Posterior vena cava (tissue), 2 donors: Measurements from ENCODE around the gene UTS2R. TPM values are rescaled to one million over a fixed set of nuclear protein-coding genes. Genes with fewer than 3 reads are reported as not detected.
"Not testable (repeated sequence)": the region's sequence is repeated elsewhere in the genome, so short reads cannot be mapped to it uniquely, and the experiment has no call there.

Experiments used
- DNase-seq: peaks from one replicate; pipeline ENCODE4 v3.0.0-alpha.2; 2020; ENCODE audit warnings: low spot score
- intact Hi-C, 2 donors: fragments of 100-400 bp; cut with DNase I; formaldehyde crosslinking; loops; one replicate each; pipeline versions ENCODE4 v1.14.1 to v1.14.2; 2022 to 2023
- total RNA-seq, 2 donors: library from RNA; stranded (reverse); fragmentation: NEBNext Ultra II Directional; extraction: Animal tissue kit (Norgen Biotek cat#: 25700); gene quantifications; one replicate each; pipeline ENCODE4 v1.2.1, GENCODE V29; 2021
- donor health status: DM: yes; HTN: yes; CAD: no.
- donor health status: DM: yes; HTN: yes; CAD: no.

The UTS2R gene
- total RNA-seq, 2 donors from 2014 or later: not detected

DNA sequence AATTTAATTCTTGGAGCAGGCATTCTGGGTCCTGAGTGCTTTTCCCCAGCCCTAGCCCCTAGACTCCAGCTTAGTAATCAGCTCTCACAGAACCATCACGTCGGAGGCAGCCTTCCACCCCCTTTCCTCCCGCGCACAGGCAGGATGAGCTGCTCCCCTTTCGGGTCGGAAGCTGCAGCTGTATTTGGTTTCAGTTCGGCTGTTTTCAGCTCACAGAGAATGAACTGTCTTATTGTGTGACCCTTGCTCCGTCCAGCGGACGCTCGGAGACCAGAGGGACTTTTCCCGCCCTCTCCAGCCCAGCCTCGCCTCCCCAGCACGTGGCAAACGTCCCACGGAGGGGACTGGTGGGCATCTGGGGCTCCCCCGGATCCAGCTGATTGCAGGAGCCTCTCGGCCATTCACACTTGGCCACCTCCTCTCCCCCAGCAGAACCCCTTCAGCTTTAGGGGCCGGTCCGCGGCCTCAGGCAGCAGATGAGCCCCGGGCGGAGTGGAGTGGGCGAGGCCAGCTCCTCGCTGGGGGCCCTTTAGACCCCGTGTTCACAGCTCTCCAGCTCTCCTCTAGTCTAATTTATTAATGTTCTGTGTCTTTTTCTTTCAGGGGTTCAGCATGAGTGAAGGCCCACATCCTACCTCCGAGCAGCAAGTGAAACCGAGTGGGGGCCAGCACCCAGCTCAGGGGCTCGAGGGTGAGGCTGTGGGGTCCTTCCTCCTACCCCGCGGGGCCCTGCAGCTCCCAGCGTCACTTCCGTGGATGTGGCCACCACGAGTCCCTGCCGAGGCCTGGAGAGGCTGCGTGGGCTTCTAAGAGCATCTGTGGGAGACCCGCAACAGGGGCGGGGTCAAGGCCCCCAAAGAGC, 863 bp upstream of the UTS2R start:
- peak; percentile 72 for DNase-seq
- intact Hi-C loops: no loop called here

DNA sequence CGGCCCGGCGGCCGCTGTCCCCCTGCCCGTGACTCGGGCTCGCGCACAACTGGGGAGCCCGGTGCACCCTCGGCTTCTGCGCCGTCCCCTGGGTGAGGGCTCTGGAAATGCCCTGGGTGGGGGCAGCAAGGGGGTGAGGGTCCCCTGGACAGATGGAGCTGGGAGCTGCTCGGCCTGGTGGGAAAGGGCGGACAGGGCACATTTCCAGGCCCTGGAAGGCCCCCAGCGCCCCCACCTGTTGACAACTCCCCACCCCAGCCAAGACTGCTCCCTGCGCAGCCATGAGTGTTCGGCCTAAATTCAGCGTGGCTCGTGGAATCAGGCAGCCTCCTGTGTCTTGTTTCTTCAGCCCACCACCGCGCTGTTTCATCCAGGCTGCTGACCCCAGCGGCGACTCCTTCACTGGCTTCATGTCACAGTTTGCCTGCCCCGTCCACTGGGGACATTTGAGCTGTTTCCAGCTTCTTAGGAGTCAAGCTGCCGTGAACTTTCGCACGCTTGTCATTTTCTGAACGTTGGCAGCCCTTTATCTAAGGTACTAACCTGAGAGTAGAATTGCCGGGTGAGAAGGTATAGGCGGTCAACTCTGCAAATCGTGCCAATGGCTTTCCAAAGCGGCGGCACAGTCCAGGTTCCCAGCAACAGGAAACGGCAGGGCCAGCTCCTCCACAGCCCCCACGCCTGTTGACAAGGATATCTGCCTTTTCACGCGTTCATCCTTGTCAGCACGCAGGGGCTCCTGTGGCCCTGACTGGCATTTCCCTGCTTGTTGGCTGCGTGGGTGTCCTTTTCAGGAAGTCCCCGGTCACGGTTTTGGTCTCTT, 895 bp downstream of the UTS2R start:
- intact Hi-C loops: no loop called here
- DNase-seq: peak; percentile 71

DNA sequence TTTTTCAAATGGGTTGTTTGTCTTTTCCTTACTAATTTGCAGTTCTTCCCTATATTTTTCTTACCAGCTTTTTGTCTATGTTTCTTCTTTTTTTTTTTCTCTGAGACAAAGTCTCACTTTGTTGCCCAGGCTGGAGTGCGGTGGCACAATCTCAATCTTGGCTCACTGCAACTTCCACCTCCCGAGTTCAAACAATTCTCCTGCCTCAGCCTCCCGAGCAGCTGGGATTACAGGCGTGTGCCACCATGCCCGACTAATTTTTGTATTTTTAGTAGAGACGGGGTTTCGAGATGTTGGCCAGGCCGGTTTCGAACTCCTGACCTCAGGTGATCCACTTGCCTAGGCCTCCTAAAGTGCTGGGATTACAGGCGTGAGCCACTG, 1.5 kb downstream of the UTS2R start:
- DNase-seq, intact Hi-C loops: not testable (repeated sequence)

DNA sequence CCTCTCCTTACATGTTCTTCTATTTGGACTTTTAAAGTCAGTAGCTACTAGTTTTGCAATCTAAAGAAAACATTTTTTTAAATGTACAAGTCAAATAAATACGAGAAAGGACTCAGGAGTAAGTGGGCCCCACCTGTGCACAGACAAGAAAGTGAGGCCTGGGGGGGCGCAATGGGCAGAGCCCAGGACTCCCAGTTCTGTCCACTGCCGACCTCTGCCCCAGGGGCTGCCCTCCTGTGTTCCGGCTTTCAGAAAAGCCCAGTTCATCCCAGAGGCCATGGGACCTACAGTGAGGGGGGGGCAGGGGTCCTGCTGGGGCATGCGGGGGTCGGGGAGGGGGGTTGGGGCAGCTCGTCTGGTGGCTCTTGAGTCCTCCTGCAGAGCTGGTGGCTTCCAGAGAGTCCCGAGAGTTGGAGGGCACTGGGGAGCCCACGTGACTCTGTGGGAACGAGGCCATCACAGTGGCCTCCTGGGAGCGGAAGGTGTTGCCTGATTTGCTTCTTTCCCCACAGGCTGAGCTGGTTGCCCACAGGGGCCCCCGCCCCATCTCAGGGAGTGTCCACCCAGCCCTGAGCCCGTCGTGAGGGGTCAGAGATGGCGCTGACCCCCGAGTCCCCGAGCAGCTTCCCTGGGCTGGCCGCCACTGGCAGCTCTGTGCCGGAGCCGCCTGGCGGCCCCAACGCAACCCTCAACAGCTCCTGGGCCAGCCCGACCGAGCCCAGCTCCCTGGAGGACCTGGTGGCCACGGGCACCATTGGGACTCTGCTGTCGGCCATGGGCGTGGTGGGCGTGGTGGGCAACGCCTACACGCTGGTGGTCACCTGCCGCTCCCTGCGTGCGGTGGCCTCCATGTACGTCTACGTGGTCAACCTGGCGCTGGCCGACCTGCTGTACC, 2.4 kb downstream of the UTS2R start:
- no peak for DNase-seq
- intact Hi-C loops: no loop called here

DNA sequence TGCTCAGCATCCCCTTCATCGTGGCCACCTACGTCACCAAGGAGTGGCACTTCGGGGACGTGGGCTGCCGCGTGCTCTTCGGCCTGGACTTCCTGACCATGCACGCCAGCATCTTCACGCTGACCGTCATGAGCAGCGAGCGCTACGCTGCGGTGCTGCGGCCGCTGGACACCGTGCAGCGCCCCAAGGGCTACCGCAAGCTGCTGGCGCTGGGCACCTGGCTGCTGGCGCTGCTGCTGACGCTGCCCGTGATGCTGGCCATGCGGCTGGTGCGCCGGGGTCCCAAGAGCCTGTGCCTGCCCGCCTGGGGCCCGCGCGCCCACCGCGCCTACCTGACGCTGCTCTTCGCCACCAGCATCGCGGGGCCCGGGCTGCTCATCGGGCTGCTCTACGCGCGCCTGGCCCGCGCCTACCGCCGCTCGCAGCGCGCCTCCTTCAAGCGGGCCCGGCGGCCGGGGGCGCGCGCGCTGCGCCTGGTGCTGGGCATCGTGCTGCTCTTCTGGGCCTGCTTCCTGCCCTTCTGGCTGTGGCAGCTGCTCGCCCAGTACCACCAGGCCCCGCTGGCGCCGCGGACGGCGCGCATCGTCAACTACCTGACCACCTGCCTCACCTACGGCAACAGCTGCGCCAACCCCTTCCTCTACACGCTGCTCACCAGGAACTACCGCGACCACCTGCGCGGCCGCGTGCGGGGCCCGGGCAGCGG, 3.2 kb downstream of the UTS2R start:
- intact Hi-C loops: no loop called here
- no peak for DNase-seq

DNA sequence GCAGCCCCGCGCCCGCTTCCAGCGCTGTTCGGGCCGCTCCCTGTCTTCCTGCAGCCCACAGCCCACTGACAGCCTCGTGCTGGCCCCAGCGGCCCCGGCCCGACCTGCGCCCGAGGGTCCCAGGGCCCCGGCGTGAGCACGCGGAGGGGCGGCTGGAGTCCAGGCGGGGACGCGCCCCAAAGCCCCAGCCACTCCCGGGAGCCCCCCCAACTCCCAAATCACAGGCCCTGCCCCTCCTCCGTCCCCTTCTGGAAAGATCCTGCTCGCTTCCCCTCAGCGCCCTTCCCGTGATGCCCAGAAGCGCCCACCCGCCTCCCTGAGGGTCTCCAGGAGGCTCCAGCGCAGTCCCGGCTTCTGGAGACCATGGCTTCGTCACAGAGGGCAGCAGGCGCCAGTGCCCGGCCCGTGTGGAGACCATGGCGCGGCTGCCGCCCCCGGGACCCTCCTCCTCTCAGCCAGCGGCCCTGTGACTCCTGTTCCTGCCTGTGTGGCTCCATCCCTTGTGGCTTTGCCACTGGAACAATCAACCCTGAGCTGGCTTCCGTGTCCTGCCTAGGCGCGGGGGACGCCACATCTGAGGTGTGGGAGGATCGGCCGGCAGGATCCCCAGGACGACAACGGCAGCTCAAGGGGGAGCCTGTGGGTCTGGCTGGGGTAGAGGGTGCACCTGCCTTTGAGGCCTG, 3.9 kb downstream of the UTS2R start:
- peak; percentile 72 for DNase-seq
- intact Hi-C loops: no loop called here

DNA sequence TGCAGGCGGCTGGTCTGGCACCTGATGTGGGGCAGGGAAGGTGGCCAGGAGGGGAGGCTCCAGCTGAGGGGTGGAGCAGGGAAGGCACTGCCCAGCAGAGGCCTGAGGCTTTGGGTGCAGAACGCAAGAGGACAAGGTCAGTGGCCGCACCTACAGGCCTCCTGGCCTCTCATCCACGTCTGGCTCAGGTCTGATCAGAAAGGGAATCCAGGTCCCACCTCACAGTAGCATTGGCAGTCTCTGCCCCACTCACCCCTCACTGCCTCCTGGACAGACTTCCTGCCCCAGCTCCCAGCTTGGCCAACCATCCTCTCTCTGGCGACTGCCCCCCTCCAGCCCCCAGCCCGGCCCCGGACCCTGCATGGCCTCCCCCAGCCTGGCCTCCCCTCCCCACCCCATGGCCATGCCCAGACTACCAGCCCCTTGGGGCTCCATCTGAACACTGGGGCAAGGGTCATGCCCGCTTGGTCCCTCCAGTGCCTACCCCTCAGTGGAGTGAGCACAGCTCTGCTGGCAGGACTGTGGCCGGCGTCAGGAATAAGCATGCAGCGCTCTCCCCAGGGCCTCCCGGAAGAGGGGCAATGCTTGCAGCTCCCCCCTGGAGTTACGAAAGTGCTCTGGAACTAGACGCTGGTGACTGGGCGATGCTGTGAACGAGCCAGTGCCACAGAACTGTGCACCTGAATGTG, 4.6 kb downstream of the UTS2R start:
- intact Hi-C loops: no loop called here
- peak; percentile 51 for DNase-seq

DNA sequence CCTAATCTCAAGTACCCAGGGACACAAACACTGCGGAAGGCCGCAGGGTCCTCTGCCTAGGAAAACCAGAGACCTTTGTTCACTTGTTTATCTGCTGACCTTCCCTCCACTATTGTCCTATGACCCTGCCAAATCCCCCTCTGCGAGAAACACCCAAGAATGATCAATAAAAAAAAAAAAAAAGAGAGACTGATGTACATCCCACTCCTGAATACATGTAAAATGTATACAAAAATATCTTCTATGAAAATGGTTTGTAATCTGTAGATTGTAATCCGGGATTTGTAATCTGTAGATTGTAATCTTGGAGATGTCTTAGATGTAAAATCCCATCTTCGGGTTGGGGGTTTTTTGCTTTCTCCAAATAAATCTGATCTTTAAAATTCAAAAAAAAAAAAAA, 5.7 kb downstream of the UTS2R start:
- DNase-seq, intact Hi-C loops: not testable (repeated sequence)

DNA sequence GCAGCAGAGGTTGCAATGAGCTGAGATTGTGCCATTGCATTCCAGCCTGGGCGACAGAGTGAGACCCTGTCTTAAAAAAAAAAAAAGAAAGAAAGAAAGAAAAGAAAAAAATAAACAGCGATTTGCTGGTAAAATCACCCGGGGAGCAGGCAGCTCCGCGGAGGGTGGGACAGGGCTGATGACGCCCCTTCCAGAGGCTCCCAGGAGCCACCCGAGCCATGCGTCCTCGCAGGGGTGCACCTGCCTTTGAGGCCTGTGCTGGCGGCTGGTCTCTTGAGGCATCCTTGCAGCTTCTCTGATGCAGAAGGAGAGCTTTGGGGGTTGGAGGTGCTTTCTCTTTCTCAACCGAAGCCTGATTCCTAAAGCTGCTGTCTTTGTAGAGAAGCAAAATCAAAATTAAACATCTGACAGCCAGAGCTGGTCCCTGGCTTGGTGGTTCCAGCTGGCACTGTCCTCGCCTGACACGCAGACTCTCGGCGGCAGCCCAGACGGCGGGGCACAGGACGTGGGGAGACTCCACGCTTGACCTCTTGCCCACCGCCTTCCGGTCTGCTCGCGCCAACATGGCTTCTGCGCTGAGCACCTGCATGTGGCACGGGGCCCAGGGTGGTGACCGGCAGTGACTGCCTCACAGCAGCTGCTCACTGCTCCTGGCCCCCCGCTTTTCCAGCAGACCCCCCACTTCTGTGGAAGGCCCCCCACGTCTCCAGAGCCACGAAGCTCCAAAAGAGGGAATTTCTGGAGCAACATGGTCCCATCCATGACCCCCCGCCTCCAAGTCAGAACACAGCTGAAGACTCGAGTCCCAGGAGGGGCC, 6.6 kb downstream of the UTS2R start:
- intact Hi-C loops: no loop called here
- peak; percentile 78 for DNase-seq

DNA sequence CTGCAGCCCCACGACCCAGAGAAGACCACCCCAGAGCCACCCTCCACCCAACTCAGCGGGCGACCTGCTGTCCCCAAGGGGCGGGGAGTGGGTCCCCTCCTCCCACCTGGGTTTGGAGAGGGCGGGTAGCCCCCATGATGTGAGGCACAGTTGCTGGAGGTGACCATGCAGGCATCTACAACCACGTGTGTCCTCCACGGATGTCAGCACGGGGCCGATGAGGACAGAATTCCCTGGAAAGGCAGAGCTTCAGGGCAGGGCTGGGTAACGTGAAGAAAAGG, 7.1 kb downstream of the UTS2R start:
- DNase-seq: no peak
- intact Hi-C loops: no loop called here

DNA sequence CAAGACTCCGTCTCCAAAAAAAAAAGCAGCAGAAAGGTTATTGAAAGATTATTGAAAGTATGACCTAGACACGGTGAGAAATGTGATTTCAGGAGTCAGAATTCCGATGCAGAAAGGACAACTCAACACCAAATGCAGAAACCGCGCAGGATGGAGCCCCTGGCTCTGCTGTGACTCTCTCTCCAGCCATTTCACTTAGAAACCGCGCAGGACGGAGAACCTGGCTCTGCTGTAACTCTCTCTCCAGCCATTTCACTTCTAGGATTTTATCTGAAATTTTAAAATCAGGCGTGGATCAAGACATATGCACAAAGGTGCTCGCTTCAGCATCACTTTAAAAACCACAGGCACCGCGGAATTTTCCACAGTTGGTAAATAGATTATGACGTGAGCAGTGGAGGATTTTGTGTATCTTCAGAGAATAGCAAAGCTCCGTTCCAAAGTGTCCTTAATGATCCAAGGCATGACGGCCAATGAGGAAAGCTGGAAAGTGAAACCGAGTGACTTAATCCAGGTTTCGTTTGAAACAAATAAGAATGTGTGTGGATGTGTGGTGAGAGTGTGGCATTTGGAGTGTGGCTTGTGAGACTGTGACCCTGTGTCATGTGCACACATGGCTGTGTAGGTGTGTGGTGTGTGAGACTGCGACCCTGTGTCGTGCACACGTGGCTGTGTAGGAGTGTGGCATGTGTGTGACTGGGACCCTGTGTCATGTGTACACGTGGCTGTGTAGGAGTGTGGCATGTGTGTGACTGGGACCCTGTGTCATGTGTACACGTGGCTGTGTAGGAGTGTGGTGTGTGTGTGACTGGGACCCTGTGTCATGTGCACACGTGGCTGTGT, 9.5 kb downstream of the UTS2R start:
- DNase-seq: peak; percentile 12
- intact Hi-C loops: no loop called here

DNA sequence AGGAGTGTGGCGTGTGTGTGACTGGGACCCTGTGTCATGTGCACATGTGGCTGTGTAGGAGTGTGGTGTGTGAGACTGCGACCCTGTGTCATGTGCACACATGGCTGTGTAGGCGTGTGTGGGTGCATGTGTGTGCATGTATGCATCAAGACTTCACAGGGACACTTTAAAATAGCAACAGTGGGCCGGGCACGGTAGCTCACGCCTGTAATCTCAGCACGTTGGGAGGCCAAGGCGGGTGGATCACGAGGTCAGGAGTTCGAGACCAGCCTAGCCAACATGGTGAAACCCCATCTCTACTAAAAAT, 10.1 kb downstream of the UTS2R start:
- intact Hi-C loops, DNase-seq: not testable (repeated sequence)

DNA sequence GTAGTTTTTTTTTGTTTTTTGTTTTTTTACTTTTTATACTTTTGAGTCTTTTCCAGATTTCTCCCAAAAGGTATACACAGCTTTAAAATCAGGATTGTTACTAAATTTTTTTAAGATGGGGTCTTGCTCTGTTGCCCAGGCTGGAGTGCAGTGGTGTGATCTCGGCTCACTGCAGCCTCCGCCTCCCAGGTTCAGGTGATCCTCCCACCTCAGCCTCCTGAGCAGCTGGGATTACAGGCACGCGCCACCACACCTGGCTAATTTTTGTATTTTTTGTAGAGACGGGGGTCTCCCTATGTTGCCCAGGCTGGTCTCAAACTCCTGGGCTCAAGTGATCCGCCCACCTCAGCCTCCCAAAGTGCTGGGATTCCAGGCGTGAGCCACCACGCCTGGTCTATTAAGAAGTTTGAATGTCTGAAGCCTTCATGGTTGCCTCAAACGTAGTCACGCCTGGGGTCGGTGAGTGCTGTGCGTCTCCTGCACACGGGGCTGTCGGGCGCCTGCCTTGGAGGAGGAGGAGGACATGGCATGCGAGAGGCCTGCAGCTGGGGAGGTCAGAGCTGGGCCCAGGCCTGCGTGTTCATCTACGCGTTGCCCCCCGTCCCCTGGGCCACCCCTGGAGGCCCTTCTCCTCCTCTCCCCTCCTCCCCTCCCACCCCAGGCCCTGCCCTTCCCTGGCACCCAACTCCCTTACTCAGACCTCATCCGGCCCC, 10.8 kb downstream of the UTS2R start:
- DNase-seq, intact Hi-C loops: not testable (repeated sequence)

DNA sequence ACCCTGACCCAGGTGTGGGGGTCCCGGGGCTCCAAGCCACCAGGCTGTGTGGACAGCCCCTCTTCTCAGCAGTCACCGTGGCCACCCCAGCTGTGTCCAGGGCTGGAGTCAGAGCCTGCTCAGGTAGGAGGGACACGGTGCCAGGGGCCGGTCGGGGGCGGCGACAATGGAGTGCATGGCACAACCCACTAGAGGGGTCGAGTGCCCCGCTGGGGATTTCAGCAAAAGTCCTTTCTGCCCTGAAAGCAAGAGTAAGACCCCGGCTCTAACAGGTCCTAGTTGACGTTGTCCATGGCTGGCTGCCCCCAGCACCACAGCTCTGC, 11.3 kb downstream of the UTS2R start:
- no peak for DNase-seq
- intact Hi-C loops: no loop called here

DNA sequence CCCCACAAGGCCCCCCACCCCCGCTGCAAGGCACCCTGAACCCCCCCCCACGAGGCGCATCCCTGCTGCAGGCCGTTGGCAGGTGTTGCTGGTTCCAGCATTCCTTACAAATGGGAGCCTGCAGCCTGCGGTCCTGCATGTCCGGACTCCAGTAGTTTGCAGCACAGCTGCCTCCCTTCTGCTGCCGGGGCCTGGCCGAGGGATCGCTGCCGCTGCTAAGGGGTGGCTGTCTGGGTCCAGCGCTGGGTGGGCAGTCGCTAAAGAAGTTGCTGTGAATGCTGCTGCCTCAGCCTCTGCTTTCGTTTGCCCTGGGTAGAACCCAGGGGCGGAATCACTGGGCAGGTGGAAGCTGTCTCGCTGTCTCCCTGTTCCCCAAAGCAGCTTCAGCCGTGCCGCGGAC, 11.8 kb downstream of the UTS2R start:
- intact Hi-C loops: no loop called here

DNA sequence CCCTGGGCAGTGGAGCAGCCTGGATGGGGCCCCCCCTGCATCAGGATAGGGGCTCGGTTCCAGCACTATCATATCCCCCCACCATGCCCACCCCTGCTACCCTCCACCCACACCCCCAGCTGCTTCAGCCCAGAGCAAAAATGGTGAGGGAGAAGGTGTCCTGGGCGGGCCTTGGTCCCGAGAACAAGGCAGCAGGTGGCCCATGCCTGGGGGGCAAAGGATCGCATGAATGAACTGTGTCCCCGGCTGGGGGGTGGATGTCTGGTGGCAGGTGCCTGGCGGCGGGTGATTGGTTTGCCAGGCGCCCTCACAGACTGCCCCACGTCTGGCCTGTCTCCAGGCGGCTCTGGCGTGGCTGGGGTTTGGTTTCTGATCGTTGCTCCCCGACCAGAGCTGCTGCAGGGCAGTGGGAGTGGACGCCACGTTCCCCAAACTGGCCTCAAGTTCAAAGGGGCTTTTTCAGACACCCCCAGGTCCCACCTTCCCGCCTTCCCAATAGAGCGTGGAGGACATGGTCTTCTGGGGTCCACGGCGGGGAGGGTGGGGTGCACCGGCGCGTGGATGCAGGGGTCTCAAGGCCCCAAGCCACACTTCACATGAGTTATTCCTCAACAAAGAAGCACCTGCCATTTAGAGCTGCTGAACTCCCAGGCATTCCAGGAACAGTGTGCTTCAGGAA, 12.6 kb downstream of the UTS2R start:
- peak; percentile 77 for DNase-seq

More for the DNA sequence above, 11.8 kb downstream of the UTS2R start:
- no peak for DNase-seq

More for the DNA sequence above, 12.6 kb downstream of the UTS2R start:
- intact Hi-C loops: no loop called here
